SK-N-SH (cell line): ENCODE results near the gene CREB3L4. TPM values are rescaled to one million over a fixed set of nuclear protein-coding genes. Genes with fewer than 3 reads are reported as not detected.
"Not testable (repeated sequence)": the region's sequence is repeated elsewhere in the genome, so short reads cannot be mapped to it uniquely, and the experiment has no call there.

Experiments used
- CTCF ChIA-PET: fragments of 300-600, 350-600 bp; formaldehyde crosslinking; extraction: SDS; loops from one replicate; lab custom pipeline; 2021; lab: Yijun Ruan, JAX
- POLR2A ChIA-PET: fragments of 350-600 bp; sonication (Branson Sonifier 250); formaldehyde crosslinking; extraction: SDS; loops from one replicate; lab custom pipeline; 2020; ENCODE audit warnings: antibody characterized with exemption, inconsistent platforms; lab: Yijun Ruan, JAX
- DNase-seq: peaks from one replicate; pipeline ENCODE4 v3.0.0; 2012
- H2AFZ ChIP-seq: fragments of 200-600 bp; sonication (generic); 2 replicates; pipeline ENCODE4 v1.8.1; 2016; ENCODE audit warnings: antibody characterized with exemption, mild to moderate bottlenecking, low read depth
- H3F3A ChIP-seq: fragments of 200-600 bp; sonication (generic); replicated peaks from 2 replicates; pipeline ENCODE3; 2016; ENCODE audit warnings: antibody characterized with exemption, mild to moderate bottlenecking; ENCODE audit not compliant: insufficient read depth
- H3K27ac ChIP-seq, 2 experiments: fragments of 200-500 bp in 1 of 2; fragments of 200-600 bp in 1 of 2; sonication (Bioruptor generic) in 1 of 2; sonication (generic), shearing (Covaris generic) in 1 of 2; 2 replicates each; pipeline versions ENCODE4 v1.5.1 to v1.6.1; 2014 to 2016; ENCODE audit warnings: low read depth in 2 of 2, inconsistent platforms in 1 of 2, low read length in 1 of 2, mild to moderate bottlenecking in 1 of 2, mixed read lengths in 1 of 2
- H3K27me3 ChIP-seq: fragments of 200-600 bp; sonication (generic), shearing (Covaris generic); 2 replicates; pipeline ENCODE4 v1.6.1; 2016; ENCODE audit warnings: mixed run types; ENCODE audit not compliant: insufficient read depth
- H3K36me3 ChIP-seq, 2 experiments: fragments of 200-500 bp in 1 of 2; fragments of 200-600 bp in 1 of 2; sonication (Bioruptor generic) in 1 of 2; sonication (generic) in 1 of 2; replicated peaks in 1 of 2; 2 replicates each; pipeline versions ENCODE3 to v1.5.1; 2014 to 2016; ENCODE audit warnings: low read length in 1 of 2, mild to moderate bottlenecking in 1 of 2; ENCODE audit not compliant: insufficient read depth in 2 of 2, control insufficient read depth in 1 of 2
- H3K4me1 ChIP-seq, 2 experiments: fragments of 200-500 bp in 1 of 2; fragments of 200-600 bp in 1 of 2; sonication (Bioruptor generic) in 1 of 2; sonication (generic), shearing (Covaris generic) in 1 of 2; 2 replicates each; pipeline versions ENCODE4 v1.5.1 to v1.6.1; 2014 to 2016; ENCODE audit warnings: low read depth in 1 of 2, low read length in 1 of 2, mixed run types in 1 of 2; ENCODE audit not compliant: insufficient read depth in 2 of 2, control insufficient read depth in 1 of 2
- H3K4me2 ChIP-seq: fragments of 200-600 bp; sonication (generic), shearing (Covaris generic); 2 replicates; pipeline ENCODE4 v1.6.1; 2017; ENCODE audit warnings: mixed run types
- H3K4me3 ChIP-seq, 2 experiments: fragments of 200-500 bp in 1 of 2; fragments of 200-600 bp in 1 of 2; sonication (Bioruptor generic) in 1 of 2; sonication (generic), shearing (Covaris generic) in 1 of 2; 2 replicates each; pipeline versions ENCODE4 v1.5.1 to v1.8.1; 2014 to 2016; ENCODE audit warnings: low read depth in 2 of 2, inconsistent platforms in 1 of 2, low read length in 1 of 2, mild to moderate bottlenecking in 1 of 2, mixed read lengths in 1 of 2, moderate library complexity in 1 of 2
- H3K79me2 ChIP-seq: fragments of 200-600 bp; sonication (generic); 2 replicates; pipeline ENCODE4 v1.8.1; 2017; ENCODE audit warnings: mild to moderate bottlenecking; ENCODE audit not compliant: insufficient read depth
- H3K9ac ChIP-seq: fragments of 200-600 bp; sonication (generic); 2 replicates; pipeline ENCODE4 v1.6.1; 2017; ENCODE audit warnings: mixed run types
- H3K9me2 ChIP-seq: fragments of 200-600 bp; sonication (generic); 2 replicates; pipeline ENCODE4 v1.6.1; 2017; ENCODE audit warnings: mixed run types
- H3K9me3 ChIP-seq: fragments of 200-600 bp; sonication (generic); 2 replicates; pipeline ENCODE4 v1.6.1; 2017; ENCODE audit warnings: mixed run types, mild to moderate bottlenecking, moderate library complexity
- H4K20me1 ChIP-seq: fragments of 200-600 bp; sonication (generic); 2 replicates; pipeline ENCODE4 v1.6.1; 2017; ENCODE audit warnings: mild to moderate bottlenecking, mixed run types; ENCODE audit not compliant: insufficient read depth
- ELF1 ChIP-seq: IDR thresholded peaks from 2 replicates; pipeline ENCODE4 v1.4.0; 2012
- EZH2phosphoT487 ChIP-seq: fragments of 200-600 bp; sonication (generic); IDR thresholded peaks from 2 replicates; pipeline ENCODE4 v1.6.1; 2017; ENCODE audit warnings: low read depth, mixed run types, mild to moderate bottlenecking, antibody characterized with exemption, moderate library complexity, borderline replicate concordance
- GABPA ChIP-seq: IDR thresholded peaks from 2 replicates; pipeline ENCODE4 v1.4.0; 2012; ENCODE audit warnings: low read depth, mild to moderate bottlenecking
- GATA2 ChIP-seq: sonication (generic); formaldehyde crosslinking; IDR thresholded peaks from 2 replicates; pipeline ENCODE4 v1.5.0; 2020; ENCODE audit warnings: mild to moderate bottlenecking, missing genetic modification reagents
- POLR2AphosphoS5 ChIP-seq: IDR thresholded peaks from 2 replicates; pipeline ENCODE4 v1.6.1; 2012; ENCODE audit warnings: low read depth, low read length
- RFX5 ChIP-seq: IDR thresholded peaks from 2 replicates; pipeline ENCODE4 v1.6.1; 2012; ENCODE audit warnings: mild to moderate bottlenecking, improper control_type of control experiment, low read length
- SMC3 ChIP-seq: IDR thresholded peaks from 2 replicates; pipeline ENCODE4 v1.6.1; 2012; ENCODE audit warnings: low read depth, low read length, improper control_type of control experiment
- WGBS: methylation state at CpG from one replicate; pipeline ENCODE4 v1.1.6; 2017; ENCODE audit warnings: low lambda C conversion rate; 5-methylcytosine and 5-hydroxymethylcytosine counted together
- polyA plus RNA-seq, 3 experiments: library from polyadenylated mRNA; depleted of rRNA; stranded (reverse); fragments of >200 nt; gene quantifications; 2 replicates each; pipeline ENCODE4 v1.2.3, GENCODE V29; 2012

CREB3L4 gene
- polyA plus RNA-seq, 1 of the 3 experiments (the other 2 are of a cell fraction) = 12.8 TPM

DNA sequence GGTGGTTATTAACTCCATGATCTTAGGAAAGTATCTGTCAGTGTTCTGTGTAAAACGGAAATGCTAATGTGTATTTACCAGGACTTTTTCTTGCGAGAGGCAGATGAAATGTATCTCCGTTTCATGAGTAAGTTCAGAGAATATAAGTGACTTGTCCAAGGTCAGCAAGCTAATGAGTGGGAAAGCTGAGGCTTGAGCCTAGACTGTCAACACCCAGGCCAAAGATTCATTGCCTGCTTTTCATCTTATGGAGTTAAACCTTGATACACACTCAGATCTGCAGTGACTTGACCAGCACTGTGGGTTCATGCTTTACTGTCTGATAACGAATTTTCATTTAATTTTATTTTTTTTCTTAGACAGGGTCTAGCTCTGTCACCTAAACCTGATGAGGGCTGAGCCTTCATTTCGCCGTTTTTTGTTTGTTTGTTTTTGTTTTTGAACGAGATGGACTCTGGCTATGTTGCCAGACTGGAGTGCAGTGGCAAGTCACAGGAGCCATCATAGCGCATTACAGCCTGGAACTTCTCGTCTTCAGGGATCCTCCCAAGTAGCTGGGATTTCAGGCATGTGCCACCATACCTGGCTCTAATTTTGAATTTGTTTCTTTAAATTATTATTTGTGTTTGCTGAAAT is 10.7 kb downstream of the CREB3L4 start (continued):
- TF ChIP-seq SMC3 (no peak), RFX5 (no peak), POLR2AphosphoS5 (no peak)

DNA sequence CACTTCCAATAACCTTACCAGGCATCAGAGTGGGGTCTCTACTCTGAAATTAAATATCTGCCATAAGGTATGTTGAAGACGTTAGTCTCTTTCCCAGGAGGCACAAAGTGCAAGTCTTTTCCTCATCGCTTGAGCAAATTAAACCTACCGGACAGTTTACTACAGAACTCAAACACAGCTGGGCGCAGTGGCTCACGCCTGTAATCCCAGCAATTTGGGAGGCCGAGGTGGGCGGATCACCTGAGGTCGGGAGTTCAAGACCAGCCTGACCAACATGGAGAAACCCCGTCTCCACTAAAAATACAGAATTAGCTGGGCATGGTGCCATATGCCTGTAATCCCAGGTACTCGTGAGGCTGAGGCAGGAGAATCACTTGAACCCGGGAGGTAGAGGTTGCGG is 11.4 kb downstream of the CREB3L4 start:
- H3K9ac ChIP-seq, H3K27ac ChIP-seq, H3K9me2 ChIP-seq, H4K20me1 ChIP-seq, H3K4me3 ChIP-seq, H3K27me3 ChIP-seq, H2AFZ ChIP-seq, DNase-seq, H3K9me3 ChIP-seq, H3K4me2 ChIP-seq: not testable (repeated sequence)
- Histone ChIP-seq H3F3A (peaks cover 21% of the 10 kb centered on the region), H3K4me1 (peaks cover 5 to 16% of the 10 kb centered on the region in 2 experiments; a peak in 3 of 4 replicates), H3K79me2 (peaks cover 32% of the 10 kb centered on the region), H3K36me3 (peaks cover 29 to 51% of the 10 kb centered on the region in 2 experiments)
- WGBS = 94% methylated on average over 12 of the region's 12 CpGs
- CTCF ChIA-PET = interaction anchor here (1.0 to 8.9 kb wide), 5 partner anchors 7 to 182 kb away, joined by 3 to 68 read pairs (median 11); partner anchors contain the start of genes CREB3L4, DENND4B and RAB13
- POLR2A ChIA-PET = interaction anchor here (0.8 to 6.6 kb wide), 3 partner anchors 12 to 14 kb away, joined by 3 to 69 read pairs (median 59); partner anchors contain the start of genes CREB3L4 and RPS27

DNA sequence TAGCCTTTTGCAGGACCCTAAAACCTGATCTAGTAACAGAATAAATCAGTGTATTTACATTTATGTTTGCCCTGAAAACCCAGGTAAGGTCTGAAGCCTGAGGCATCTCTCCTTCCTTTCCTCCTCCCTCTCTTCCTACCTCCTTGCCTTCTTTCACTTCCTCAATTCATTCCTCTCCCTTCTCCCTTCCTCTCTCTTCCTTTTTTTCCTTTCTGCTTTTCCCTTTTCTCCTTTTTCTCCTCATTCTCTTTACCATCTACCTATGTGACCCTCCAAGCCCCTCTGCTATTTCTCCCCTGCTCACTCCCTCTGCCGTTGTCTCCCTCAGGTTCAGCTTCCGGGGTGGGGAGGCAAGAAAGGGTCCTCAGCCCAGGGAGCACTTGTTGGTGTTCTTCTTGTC is 14.0 kb downstream of the CREB3L4 start:
- peaks cover 37% of the 10 kb centered on the region for H3K79me2 ChIP-seq
- H3K4me3 ChIP-seq, DNase-seq, H4K20me1 ChIP-seq, H3K4me2 ChIP-seq, H3K9me2 ChIP-seq, H2AFZ ChIP-seq, H3K9me3 ChIP-seq, H3K27ac ChIP-seq, H3K9ac ChIP-seq, H3K27me3 ChIP-seq: not testable (repeated sequence)
- H3K36me3 ChIP-seq = peaks cover 15 to 39% of the 10 kb centered on the region in 2 experiments
- WGBS = 72% methylated on average over 2 of the region's 2 CpGs
- peaks cover 29% of the 10 kb centered on the region for H3F3A ChIP-seq
- ChIA-PET CTCF (interaction anchor here (1.3 kb wide), 1 partner anchor 185 kb away, joined by 3 read pairs; no protein-coding TSS in a partner anchor), POLR2A (interaction anchor here (2.1 kb wide), 1 partner anchor 9 kb away, joined by 11 read pairs; the partner anchor contains the start of gene RPS27)
- peaks cover 11 to 21% of the 10 kb centered on the region in 2 experiments for H3K4me1 ChIP-seq

DNA sequence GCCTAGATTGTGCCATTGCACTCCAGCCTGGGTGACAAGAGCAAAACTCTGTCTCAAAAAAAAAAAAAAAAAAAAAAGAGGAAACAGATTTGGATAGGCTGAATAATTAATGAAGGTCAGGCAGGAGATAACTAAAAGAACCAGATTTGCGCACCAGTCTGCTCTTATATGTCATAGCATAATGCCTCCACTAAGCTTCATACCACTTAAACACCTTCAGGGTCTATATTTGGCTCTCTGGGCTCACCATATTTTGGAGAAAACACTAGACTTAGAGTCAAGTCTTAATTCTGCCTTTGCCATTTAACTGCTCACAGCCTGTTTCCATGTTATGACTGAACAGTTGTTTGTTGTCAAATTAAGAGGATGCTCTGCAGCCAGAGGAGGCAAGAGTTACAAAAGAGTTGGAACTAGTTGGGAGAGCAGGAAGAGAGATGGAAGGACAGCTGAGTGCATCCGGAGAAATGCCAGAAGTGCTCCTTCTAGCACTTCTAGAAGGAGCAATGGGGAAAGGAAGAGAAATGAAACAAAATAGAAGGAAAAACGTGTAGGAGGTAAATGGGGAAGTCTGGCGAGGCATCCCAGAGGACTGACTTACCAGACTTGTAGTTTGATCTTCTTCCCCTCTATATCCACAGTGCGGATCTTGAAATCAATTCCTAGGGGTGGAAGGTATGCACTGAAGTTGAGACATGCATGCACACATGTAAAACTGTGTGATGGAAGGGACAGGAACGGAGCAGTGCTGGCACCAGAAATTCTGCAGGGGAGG is 16.6 kb downstream of the CREB3L4 start:
- H3K9me2 ChIP-seq = no peaks in the 10 kb centered on the region
- DNase-seq = no peak
- H3K9ac ChIP-seq = peak overlapping the region; percentile 86; the same call in 1 of the 2 replicates
- peak overlapping the region; percentile 99 for H3K4me2 ChIP-seq
- no peak for TF ChIP-seq EZH2phosphoT487
- TF ChIP-seq ELF1 = no peak
- no peak for TF ChIP-seq GABPA
- TF ChIP-seq GATA2 = no peak
- H3K36me3 ChIP-seq = peaks cover 15 to 34% of the 10 kb centered on the region in 2 experiments
- no peaks in the 10 kb centered on the region for H4K20me1 ChIP-seq
- H3F3A ChIP-seq = peaks cover 24% of the 10 kb centered on the region
- no peaks in the 10 kb centered on the region for H3K9me3 ChIP-seq
- no peak overlapping the region for H2AFZ ChIP-seq
- CTCF ChIA-PET = interaction anchor here (0.9 to 4.9 kb wide), 5 partner anchors 9 to 187 kb away, joined by 3 to 68 read pairs (median 50); partner anchors contain the start of genes CRTC2, JTB and SLC39A1
- H3K27me3 ChIP-seq = no peaks in the 10 kb centered on the region
- H3K4me1 ChIP-seq = peaks cover 11 to 14% of the 10 kb centered on the region in 2 experiments
- POLR2A ChIA-PET = interaction anchor here (0.6 to 2.7 kb wide), 2 partner anchors 17 to 182 kb away, joined by 3 to 9 read pairs; partner anchors contain the start of gene CREB3L4
- 86% methylated on average over 6 of the region's 6 CpGs for WGBS
- no peak overlapping the region for H3K27ac ChIP-seq
- H3K4me3 ChIP-seq = peak overlapping the region; percentile 81 to 90; a peak in 3 of 4 replicates
- peaks cover 25% of the 10 kb centered on the region for H3K79me2 ChIP-seq
